Endothelial cell of umbilical vein (primary cell): ENCODE measurements around the gene TRPM3. TPM values are rescaled to one million over a fixed set of nuclear protein-coding genes. Genes with fewer than 3 reads are reported as not detected.

Experiments
- BruUV-seq: library from RNA; stranded (reverse); fragments of 400-500 nt; replicated peaks from 2 replicates; lab custom pipeline; 2021; lab: Mats Ljungman, UMichigan
- CTCF ChIA-PET: fragments of 300-600, 350-600 bp; sonication (Branson Sonifier 250); formaldehyde crosslinking; loops from one replicate; lab custom pipeline; 2021; ENCODE audit warnings: antibody characterized with exemption, inconsistent platforms; lab: Charles Lee
- POLR2A ChIA-PET: fragments of 300-600, 350-600 bp; sonication (Branson Sonifier 250); formaldehyde crosslinking; loops from one replicate; lab custom pipeline; 2021; ENCODE audit warnings: antibody characterized with exemption, inconsistent platforms; lab: Charles Lee
- DNase-seq: peaks from one replicate; pipeline ENCODE4 v3.0.0-alpha.2; 2011; ENCODE audit warnings: low read depth, low spot score
- FAIRE-seq: peaks from 2 replicates; lab custom pipeline; 2011; peaks lifted over from hg19 to GRCh38; lab: Jason Lieb, UNC
- H2AFZ ChIP-seq: 2 replicates; pipeline ENCODE4 v1.6.0; 2012; ENCODE audit warnings: low read depth, low read length, control low read depth, inconsistent platforms
- H3K27ac ChIP-seq: 2 replicates; pipeline ENCODE4 v1.5.1; 2011; ENCODE audit warnings: low read depth, mild to moderate bottlenecking, control low read depth, low read length, moderate library complexity; ENCODE audit not compliant: insufficient read depth
- H3K27me3 ChIP-seq, 2 experiments: 2 replicates each; pipeline versions ENCODE4 v1.6.0 to v1.6.1; 2011; ENCODE audit warnings: low read length in 2 of 2, mixed read lengths in 1 of 2; ENCODE audit not compliant: control insufficient read depth in 2 of 2, insufficient read depth in 2 of 2
- H3K36me3 ChIP-seq, 2 experiments: 2 replicates in 1 of 2; 3 replicates in 1 of 2; pipeline ENCODE4 v1.5.1; 2011; ENCODE audit warnings: low read length in 2 of 2, mild to moderate bottlenecking in 1 of 2, moderate library complexity in 1 of 2; ENCODE audit not compliant: control insufficient read depth in 2 of 2, insufficient read depth in 2 of 2; ENCODE audit errors: extremely low read depth in 1 of 2
- H3K4me1 ChIP-seq: 3 replicates; pipeline ENCODE4 v1.5.1; 2011; ENCODE audit warnings: mild to moderate bottlenecking, low read length; ENCODE audit not compliant: control insufficient read depth, insufficient read depth; ENCODE audit errors: extremely low read depth
- H3K4me2 ChIP-seq: 2 replicates; pipeline ENCODE4 v1.6.1; 2011; ENCODE audit warnings: low read length, control low read depth, mixed read lengths; ENCODE audit not compliant: insufficient read depth
- H3K4me3 ChIP-seq, 3 experiments: fragments of 200-600 bp in 1 of 3; sonication (generic), shearing (Covaris generic) in 1 of 3; replicated peaks in 1 of 3; 2 replicates each; pipeline ENCODE4 v1.5.1; 2011 to 2016; ENCODE audit warnings: control low read depth in 3 of 3, low read length in 3 of 3, mild to moderate bottlenecking in 2 of 3, inconsistent platforms in 1 of 3, low read depth in 1 of 3, moderate library complexity in 1 of 3; ENCODE audit not compliant: insufficient read depth in 1 of 3
- H3K79me2 ChIP-seq: 2 replicates; pipeline ENCODE4 v1.6.0; 2012; ENCODE audit warnings: low read length, inconsistent platforms; ENCODE audit not compliant: control insufficient read depth, insufficient read depth
- H3K9ac ChIP-seq: replicated peaks from 2 replicates; pipeline ENCODE3; 2011; ENCODE audit warnings: low read length, control low read depth; ENCODE audit not compliant: insufficient read depth; ENCODE audit errors: extremely low read depth
- H3K9me1 ChIP-seq: replicated peaks from 3 replicates; pipeline ENCODE4 v1.6.0; 2011; ENCODE audit warnings: mild to moderate bottlenecking, low read length; ENCODE audit not compliant: control insufficient read depth, insufficient read depth; ENCODE audit errors: extremely low read depth
- H3K9me3 ChIP-seq: replicated peaks from 2 replicates; pipeline ENCODE4 v1.5.1; 2012; ENCODE audit warnings: low read length, inconsistent platforms; ENCODE audit not compliant: control insufficient read depth, insufficient read depth
- H4K20me1 ChIP-seq: replicated peaks from 2 replicates; pipeline ENCODE3; 2011; ENCODE audit warnings: mild to moderate bottlenecking, low read length; ENCODE audit not compliant: control insufficient read depth, insufficient read depth; ENCODE audit errors: extremely low read depth
- CTCF ChIP-seq, 2 donors: IDR thresholded peaks; 1 replicate in 1 of 2; 2 replicates in 1 of 2; pipeline ENCODE4 v1.5.1; 2011; ENCODE audit warnings: low read length in 2 of 2, mild to moderate bottlenecking in 2 of 2, moderate library complexity in 2 of 2, control low read depth in 1 of 2, inconsistent platforms in 1 of 2, low read depth in 1 of 2; ENCODE audit not compliant: insufficient read depth in 1 of 2; ENCODE audit errors: extremely low read depth in 1 of 2
- GATA2 ChIP-seq: IDR thresholded peaks from 2 replicates; pipeline ENCODE4 v1.7.0; 2011; ENCODE audit warnings: low read depth, mild to moderate bottlenecking, moderate library complexity, mixed read lengths, low read length; ENCODE audit not compliant: insufficient read length, insufficient read depth
- JUN ChIP-seq: IDR thresholded peaks from 2 replicates; pipeline ENCODE4 v1.6.1; 2011; ENCODE audit warnings: borderline replicate concordance, low read depth; ENCODE audit not compliant: insufficient read length, insufficient read depth
- MAX ChIP-seq: IDR thresholded peaks from 2 replicates; pipeline ENCODE4 v1.6.1; 2011; ENCODE audit not compliant: insufficient read depth, insufficient read length
- MYC ChIP-seq: IDR thresholded peaks from one replicate; pipeline ENCODE4 v1.6.1; 2011; ENCODE audit warnings: mild to moderate bottlenecking, low read depth, low read length
- dilution Hi-C: fragments of 300-500 bp; cut with MboI; formaldehyde crosslinking; loops from one replicate; pipeline ENCODE4 v1.15.0; 2019; ENCODE audit warnings: low sequenced_read_pairs; ENCODE audit not compliant: extremely low pct_ligation_motif_present
- intact Hi-C: fragments of 100-400 bp; cut with micrococcal nuclease; formaldehyde crosslinking; loops from one replicate; pipeline ENCODE4 v1.10.0; 2022
- polyA plus RNA-seq, 4 experiments: library from polyadenylated mRNA; depleted of rRNA in 3 of 4; stranded (reverse) in 3 of 4; unstranded in 1 of 4; fragments of >200 nt; gene quantifications; 2 replicates each; pipeline versions ENCODE4 v1.2.1 to v1.2.3, GENCODE V29; 2011 to 2012; ENCODE audit warnings: missing spikeins in 1 of 4
- total RNA-seq: library from RNA; stranded (reverse); gene quantifications from 2 replicates; pipeline ENCODE4 v1.2.3, GENCODE V29; 2021

TRPM3 gene
- total and polyA plus RNA-seq, 2 donors (not counting 3 experiments of a cell fraction or from before 2014, with no cell fraction given) = 0.17 to 0.33 TPM

GRCh38 chr9:70602321-70603019, 519.0 kb downstream of the TRPM3 start:
- no TSS peak for BruUV-seq
- peak overlapping the region; percentile 48 for H3K4me2 ChIP-seq
- H3K27me3 ChIP-seq = no peaks in the 10 kb centered on the region
- peak overlapping the region; percentile 73 for H3K27ac ChIP-seq
- H3K36me3 ChIP-seq = no peaks in the 10 kb centered on the region
- H4K20me1 ChIP-seq = no peaks in the 10 kb centered on the region
- ChIA-PET POLR2A (interaction anchor here (1.0 to 1.4 kb wide), 3 partner anchors 182 to 188 kb away, joined by 5 to 11 read pairs (median 7); partner anchors contain the start of gene KLF9), CTCF (interaction anchor here (0.6 to 4.9 kb wide), 88 partner anchors 9 to 929 kb away, joined by 3 to 255 read pairs (median 5); partner anchors contain the start of gene KLF9)
- peak overlapping the region; percentile 14 for H2AFZ ChIP-seq
- no peaks in the 10 kb centered on the region for H3K79me2 ChIP-seq
- TF ChIP-seq MYC (no peak), GATA2 (no peak), MAX (no peak), JUN (no peak), CTCF (IDR thresholded peaks at IDR 0.05; ENCODE audit: extremely low read depth in 1 of 2, insufficient read depth in 1 of 2, low read depth in 1 of 2, low read length in 2 of 2) (peak; percentile 66 to 77)
- intact Hi-C loops (loop anchor here (1.0 to 5.0 kb wide), 11 partner anchors 68 to 670 kb away; partner anchors contain the start of gene SMC5), dilution Hi-C loops (no loop called here)
- DNase-seq (peak; percentile 87), FAIRE-seq (peak; percentile 100)
- H3K9me1 ChIP-seq = no peaks in the 10 kb centered on the region
- no peak overlapping the region for H3K4me3 ChIP-seq
- H3K9me3 ChIP-seq = no peaks in the 10 kb centered on the region
- peaks cover 17% of the 10 kb centered on the region for H3K4me1 ChIP-seq
- H3K9ac ChIP-seq = peak overlapping the region; percentile 80
